Mesothelial cell of epicardium (in vitro differentiated cells): ENCODE measurements around the gene TACR1. TPM values are rescaled to one million over a fixed set of nuclear protein-coding genes. Genes with fewer than 3 reads are reported as not detected.

Experiments
- DNase-seq, 2 experiments: peaks; one replicate each; pipeline ENCODE4 v3.0.0; 2021; ENCODE audit warnings: low spot score in 2 of 2; ENCODE audit not compliant: unreplicated experiment in 2 of 2
- H3K27ac Mint-ChIP-seq: 2 replicates; pipeline ENCODE4 v1.8.0; 2021; ENCODE audit warnings: mixed read lengths
- H3K27me3 Mint-ChIP-seq: 2 replicates; pipeline ENCODE4 v1.8.0; 2021; ENCODE audit warnings: low read depth, mixed read lengths
- H3K36me3 Mint-ChIP-seq: 2 replicates; pipeline ENCODE4 v1.8.0; 2021; ENCODE audit warnings: mixed read lengths
- H3K4me1 Mint-ChIP-seq: 2 replicates; pipeline ENCODE4 v1.8.0; 2021; ENCODE audit warnings: mixed read lengths
- H3K4me3 Mint-ChIP-seq: 2 replicates; pipeline ENCODE4 v1.8.0; 2021; ENCODE audit warnings: mild to moderate bottlenecking, moderate library complexity, mixed read lengths
- H3K9me3 Mint-ChIP-seq: 2 replicates; pipeline ENCODE4 v1.8.0; 2021; ENCODE audit warnings: mixed read lengths
- CTCF ChIP-seq: fragments of 200-600 bp; sonication (generic); IDR thresholded peaks from one replicate; pipeline ENCODE4 v1.5.0; 2021; ENCODE audit warnings: antibody characterized with exemption; ENCODE audit not compliant: unreplicated experiment
- total RNA-seq: library from RNA; stranded (reverse); gene quantifications from 3 replicates; pipeline ENCODE4 v1.2.1, GENCODE V29; 2021

TACR1 gene
- total RNA-seq, 1 donor from 2014 or later = 0.20 TPM

- Mint-ChIP-seq H3K36me3 (no peaks in the 10 kb centered on the region), H3K4me1 (peaks cover 20% of the 10 kb centered on the region), H3K27ac (no peak overlapping the region), H3K4me3 (no peak overlapping the region), H3K9me3 (peaks cover 3% of the 10 kb centered on the region), H3K27me3 (peaks cover 64% of the 10 kb centered on the region)
- no peak for DNase-seq
- no peak for TF ChIP-seq CTCF
These were observed 5.5 kb upstream of the TACR1 start for GRCh38 chr2:75204833-75205232.

- no peaks in the 10 kb centered on the region for H3K36me3 Mint-ChIP-seq
- no peak overlapping the region for H3K4me3 Mint-ChIP-seq
These were observed 3.0 kb upstream of the TACR1 start for GRCh38 chr2:75202359-75202758.

GRCh38 chr2:75200140-75201096 lies 1.1 kb upstream of the TACR1 start:
- Mint-ChIP-seq H3K4me1 (peaks cover 17% of the 10 kb centered on the region), H3K27ac (no peak overlapping the region), H3K4me3 (peak overlapping the region; percentile 71), H3K9me3 (no peaks in the 10 kb centered on the region), H3K36me3 (no peaks in the 10 kb centered on the region), H3K27me3 (peaks cover 90% of the 10 kb centered on the region)
- no peak for TF ChIP-seq CTCF
- DNase-seq = peak; percentile 37 to 68

More at GRCh38 chr2:75202359-75202758, 3.0 kb upstream of the TACR1 start:
- Mint-ChIP-seq H3K4me1 (peaks cover 17% of the 10 kb centered on the region), H3K27me3 (peaks cover 87% of the 10 kb centered on the region), H3K27ac (no peak overlapping the region), H3K9me3 (no peaks in the 10 kb centered on the region)
- no peak for DNase-seq
- TF ChIP-seq CTCF = no peak

- Mint-ChIP-seq H3K4me3 (no peak overlapping the region), H3K27me3 (peaks cover 76% of the 10 kb centered on the region), H3K9me3 (no peaks in the 10 kb centered on the region), H3K4me1 (peaks cover 10% of the 10 kb centered on the region), H3K27ac (no peak overlapping the region), H3K36me3 (no peaks in the 10 kb centered on the region)
- TF ChIP-seq CTCF = no peak
- no peak for DNase-seq
These were observed 4.1 kb downstream of the TACR1 start for GRCh38 chr2:75195076-75195691.

- H3K27ac Mint-ChIP-seq = no peak overlapping the region
- H3K4me3 Mint-ChIP-seq = no peak overlapping the region
- TF ChIP-seq CTCF = no peak
- peaks cover 68% of the 10 kb centered on the region for H3K27me3 Mint-ChIP-seq
- no peak for DNase-seq
- H3K9me3 Mint-ChIP-seq = no peaks in the 10 kb centered on the region
- peaks cover 4% of the 10 kb centered on the region for H3K4me1 Mint-ChIP-seq
- H3K36me3 Mint-ChIP-seq = no peaks in the 10 kb centered on the region
These were observed 5.0 kb downstream of the TACR1 start for GRCh38 chr2:75194184-75194868.
